Endometrial microvascular endothelial cells (primary cell): ENCODE results near the gene KLHL29. TPM values are rescaled to one million over a fixed set of nuclear protein-coding genes. Genes with fewer than 3 reads are reported as not detected.

ENCODE experiments used
- in situ Hi-C: cut with HindIII; loops from 2 replicates; pipeline ENCODE4 v1.10.0; 2017; ENCODE audit warnings: low sequenced_read_pairs, low pct_unique_long_range_greater_than_20kb; ENCODE audit errors: inconsistent ontology term
- total RNA-seq: library from RNA; depleted of rRNA; stranded (reverse); fragments of >200 nt; gene quantifications from one replicate; pipeline ENCODE4 v1.2.3, GENCODE V29; 2015; ENCODE audit errors: inconsistent ontology term

The KLHL29 gene
- total RNA-seq, 1 donor from 2014 or later, result 4.0 TPM

GRCh38 chr2:23567161-23567756 lies 182.3 kb downstream of the KLHL29 start:
- in situ Hi-C loops, result no loop called here

DNA sequence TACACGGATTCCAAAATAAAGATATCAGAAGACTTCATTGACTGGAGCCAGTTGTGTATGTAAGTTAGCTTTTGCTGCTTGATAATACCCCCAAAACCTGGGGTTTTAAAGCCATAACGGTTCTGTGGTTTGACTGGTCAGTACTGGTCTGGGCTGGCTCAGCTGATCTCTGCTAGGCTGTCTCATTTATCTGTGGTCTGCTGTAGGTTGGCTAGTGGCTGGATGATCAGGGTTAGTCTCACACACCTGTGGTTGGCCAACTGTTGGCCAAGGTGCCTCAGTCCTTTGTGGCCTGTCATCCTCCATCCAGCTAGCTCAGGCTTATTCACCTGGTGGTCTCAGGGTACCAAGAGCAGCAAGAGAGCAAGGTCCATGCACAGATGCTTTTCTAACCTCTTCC lies 183.2 kb downstream of the KLHL29 start:
- in situ Hi-C loops, result no loop called here

GRCh38 chr2:23568626-23569190 lies 183.7 kb downstream of the KLHL29 start:
- in situ Hi-C loops, result no loop called here

- in situ Hi-C loops, result no loop called here
These were observed 184.9 kb downstream of the KLHL29 start for GRCh38 chr2:23569761-23570365.

DNA sequence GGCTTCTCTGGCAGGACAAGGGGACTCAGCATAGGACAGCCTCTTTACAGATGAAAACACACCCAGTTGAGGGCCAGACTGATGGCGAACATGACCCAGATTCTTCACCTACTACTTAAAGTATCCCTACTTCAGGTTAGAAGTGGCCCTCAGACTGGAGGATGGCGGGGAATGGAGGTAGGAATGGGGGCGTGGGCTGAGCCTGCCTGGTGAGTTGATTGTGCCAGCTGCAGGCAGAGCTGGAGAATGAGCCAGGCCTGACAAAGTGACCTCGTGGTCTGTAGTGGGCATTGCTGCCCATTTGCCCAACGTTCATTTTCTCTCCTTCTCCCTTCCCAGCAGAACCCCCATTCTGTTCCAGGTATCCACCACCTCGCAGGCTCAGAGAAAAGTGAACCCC lies 186.1 kb downstream of the KLHL29 start:
- in situ Hi-C loops, result no loop called here

GRCh38 chr2:23571527-23572282 lies 186.7 kb downstream of the KLHL29 start:
- in situ Hi-C loops, result no loop called here

GRCh38 chr2:23574919-23575654 lies 190.1 kb downstream of the KLHL29 start:
- in situ Hi-C loops, result no loop called here

- in situ Hi-C loops, result no loop called here
These were observed 194.1 kb downstream of the KLHL29 start for GRCh38 chr2:23578964-23579671.

DNA sequence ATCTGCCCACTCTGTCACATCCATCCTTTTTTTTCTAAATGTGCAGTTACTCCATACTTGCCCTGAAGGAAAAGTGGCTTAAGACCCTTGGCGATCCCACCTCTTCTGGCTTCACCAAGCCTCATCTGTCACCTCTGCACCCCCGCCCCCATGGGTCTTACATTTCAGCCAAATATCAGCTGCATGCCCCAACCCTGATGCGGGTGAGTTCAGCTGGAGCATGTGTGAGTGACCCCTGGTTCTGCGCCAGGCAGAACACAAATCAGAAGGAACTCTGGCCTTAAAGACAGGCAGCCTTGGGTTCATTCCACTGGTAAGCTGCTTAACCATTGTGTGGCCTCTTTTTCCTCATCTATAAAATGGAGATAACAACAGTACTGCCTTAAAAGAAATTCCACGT lies 194.7 kb downstream of the KLHL29 start:
- in situ Hi-C loops, result no loop called here

- in situ Hi-C loops, result no loop called here
These were observed 198.5 kb downstream of the KLHL29 start for GRCh38 chr2:23583467-23583866.

- in situ Hi-C loops, result no loop called here
These were observed 199.2 kb downstream of the KLHL29 start for GRCh38 chr2:23584054-23584745.

DNA sequence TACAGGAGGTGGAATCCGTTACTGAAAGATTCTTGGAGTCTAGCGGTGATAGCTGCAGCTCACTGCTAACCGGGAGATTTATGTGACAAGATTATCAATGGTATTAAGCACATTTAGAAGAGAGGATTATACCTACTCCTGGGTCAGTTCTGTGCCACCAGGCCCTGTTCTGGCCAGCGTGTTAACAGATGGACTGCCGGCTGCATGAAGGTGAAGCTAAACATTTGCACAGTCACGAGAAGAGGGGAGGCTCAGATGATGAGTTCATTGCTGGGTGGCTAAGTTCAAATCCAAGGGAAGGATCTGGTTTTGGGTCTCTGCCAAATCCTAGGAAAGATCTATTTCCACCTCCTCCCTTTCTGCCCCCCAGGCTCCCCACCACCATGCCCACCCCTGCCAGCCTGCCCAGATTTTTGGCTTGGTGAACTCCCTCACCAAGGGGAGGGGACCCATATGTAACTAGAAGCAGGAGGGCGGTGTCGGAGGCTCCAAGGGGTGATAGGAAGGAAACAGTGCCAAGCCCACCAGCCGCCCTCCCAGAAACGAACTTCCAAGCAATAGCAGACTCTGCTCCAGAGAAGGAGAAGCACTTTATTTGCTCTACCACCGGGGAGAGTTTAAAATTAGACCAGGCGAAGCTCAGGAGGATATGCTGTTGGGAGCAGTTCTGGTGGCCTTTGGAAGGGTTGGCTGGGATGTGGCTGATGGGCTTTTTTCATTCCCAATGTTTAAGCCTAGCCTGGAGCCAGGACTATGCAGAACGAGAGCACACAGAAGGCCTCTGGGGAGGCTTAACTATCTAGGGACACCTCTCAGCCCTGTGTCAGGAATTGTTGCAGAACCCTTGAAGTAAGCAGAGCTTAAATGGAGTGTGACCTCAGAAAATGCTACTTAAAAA lies 200.5 kb downstream of the KLHL29 start:
- in situ Hi-C loops, result no loop called here

DNA sequence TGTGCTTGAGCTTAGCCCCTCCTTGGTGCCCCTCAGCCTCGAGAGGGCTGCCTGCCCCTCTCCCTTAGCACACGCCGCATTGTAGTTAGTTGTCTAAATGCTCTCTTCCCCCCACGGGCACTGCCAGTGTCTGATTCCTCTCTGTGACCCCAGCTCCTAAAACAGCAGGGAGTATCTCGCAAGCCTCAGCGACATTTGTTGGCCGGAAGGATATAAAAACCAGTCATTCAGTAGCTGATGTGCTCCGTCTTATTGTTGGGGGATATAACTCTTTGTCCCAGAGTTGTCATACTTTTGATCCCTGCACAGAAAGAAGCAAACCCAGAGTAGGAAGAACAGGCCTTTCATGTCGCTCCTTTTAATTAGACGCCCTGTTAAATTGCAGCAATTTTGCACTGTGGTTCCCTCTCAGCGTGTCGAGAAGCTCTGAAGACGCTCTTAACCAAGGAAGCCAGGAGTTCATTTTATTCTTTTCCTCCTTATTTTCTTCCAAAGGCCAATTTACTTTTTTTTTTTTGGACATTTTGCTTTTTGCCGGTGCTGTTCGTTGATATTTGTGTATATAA lies 201.8 kb downstream of the KLHL29 start:
- in situ Hi-C loops, result no loop called here

DNA sequence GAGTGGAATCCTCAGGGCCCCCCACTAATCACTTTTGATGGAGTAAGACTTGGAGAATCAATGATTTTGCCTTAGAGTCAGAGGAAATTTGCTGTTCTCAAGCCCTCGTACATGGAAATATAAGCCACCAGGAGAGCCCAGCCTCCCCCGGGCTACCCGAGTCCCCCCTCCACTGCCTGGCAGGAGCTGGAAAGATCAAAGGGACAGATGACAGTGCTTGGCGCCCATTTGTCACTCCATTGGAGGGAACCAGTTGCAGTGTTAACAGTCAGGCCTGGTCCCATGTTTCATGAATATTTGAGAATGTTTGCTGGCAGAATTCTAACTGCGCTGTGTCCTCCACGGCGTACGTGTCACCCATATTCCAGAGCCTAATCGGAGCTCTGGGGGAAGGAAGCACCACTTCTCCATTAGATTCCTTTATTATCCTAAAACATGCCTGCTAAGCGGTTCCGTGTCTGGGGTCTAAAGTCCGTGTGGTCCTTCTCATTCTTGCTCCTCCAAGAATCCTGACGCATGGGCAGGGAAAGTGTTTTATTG lies 202.4 kb downstream of the KLHL29 start:
- in situ Hi-C loops, result no loop called here

GRCh38 chr2:23588106-23588505 lies 203.1 kb downstream of the KLHL29 start:
- in situ Hi-C loops, result no loop called here

DNA sequence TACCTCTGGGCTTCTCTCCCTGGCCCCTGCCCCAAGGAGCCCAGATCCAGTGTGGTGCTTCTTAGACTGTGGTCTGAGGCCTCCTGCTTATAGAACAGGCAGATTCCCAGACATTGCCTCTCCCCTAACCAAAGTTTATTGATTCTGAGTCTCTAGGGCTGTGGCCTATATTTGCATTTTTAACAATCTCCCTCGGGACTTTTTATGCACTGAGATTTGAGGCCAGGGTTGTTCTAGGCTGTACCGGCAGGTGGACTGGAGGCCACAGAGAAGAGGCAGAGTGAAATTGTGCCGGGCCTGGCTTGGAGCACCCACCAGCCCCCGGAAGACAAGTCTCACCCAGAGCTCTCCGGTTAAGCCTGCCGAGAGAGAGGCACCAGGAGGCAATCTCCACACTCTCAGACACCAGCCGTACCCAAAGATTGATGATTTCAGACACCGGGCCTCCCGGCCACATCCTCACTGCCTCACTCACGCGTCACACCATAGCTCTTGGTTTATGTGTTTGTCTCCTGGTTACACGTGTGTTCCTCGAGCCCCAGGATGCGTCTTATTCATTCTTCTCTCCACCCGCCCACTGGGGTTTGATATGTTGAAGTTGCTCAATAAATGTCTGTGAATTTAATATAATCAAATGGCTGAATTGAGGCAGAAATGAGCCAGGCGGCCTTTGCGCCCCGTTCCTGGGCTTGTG lies 203.7 kb downstream of the KLHL29 start:
- in situ Hi-C loops, result no loop called here
